ACHN (cell line): ENCODE results near the gene RPN2.

Experiments used
- DNase-seq: peaks from one replicate; pipeline ENCODE4 v3.0.0-alpha.2; 2015
- in situ Hi-C: cut with HindIII; loops from 2 replicates; pipeline ENCODE4 v1.10.0; 2017; ENCODE audit warnings: low sequenced_read_pairs, low pct_ligation_motif_present, low pct_unique_long_range_greater_than_20kb

The RPN2 gene

DNA sequence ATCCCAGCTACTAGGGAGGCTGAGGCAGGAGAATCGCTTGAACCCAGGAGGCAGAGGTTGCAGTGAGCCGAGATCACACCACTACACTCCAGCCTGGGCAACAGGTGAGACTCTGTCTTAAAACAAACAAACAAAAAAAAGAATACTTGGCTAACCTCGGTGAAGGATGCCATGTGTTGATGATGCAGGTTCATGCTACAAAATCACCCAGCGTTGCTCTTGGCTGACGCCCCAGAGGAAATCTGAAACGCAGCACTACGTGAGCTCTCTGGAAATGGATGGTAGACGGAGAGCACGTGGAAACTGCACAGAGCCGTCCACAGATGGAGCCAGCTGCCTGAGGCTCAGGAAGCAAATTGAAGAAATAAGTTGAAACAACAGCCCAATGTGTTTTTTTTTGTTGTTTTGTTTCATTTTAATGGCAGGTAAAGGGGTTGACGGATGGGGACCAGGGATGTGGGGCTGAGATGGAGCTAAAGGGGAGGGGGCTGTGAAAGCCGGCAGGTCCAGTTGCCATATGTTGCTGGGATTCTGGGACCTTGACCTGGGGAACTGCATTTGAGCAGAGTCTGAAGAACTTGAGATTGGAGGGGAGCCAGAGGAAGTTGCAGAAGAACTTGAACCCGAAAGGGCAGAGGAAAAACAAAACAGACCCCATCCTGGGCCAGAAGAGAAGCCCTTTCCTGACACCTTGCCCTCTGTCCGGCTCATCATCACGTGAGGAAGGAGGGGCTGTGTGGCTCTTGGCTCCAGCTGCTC is 97.5 kb downstream of the RPN2 start:
- no peak for DNase-seq
- in situ Hi-C loops: no loop called here

DNA sequence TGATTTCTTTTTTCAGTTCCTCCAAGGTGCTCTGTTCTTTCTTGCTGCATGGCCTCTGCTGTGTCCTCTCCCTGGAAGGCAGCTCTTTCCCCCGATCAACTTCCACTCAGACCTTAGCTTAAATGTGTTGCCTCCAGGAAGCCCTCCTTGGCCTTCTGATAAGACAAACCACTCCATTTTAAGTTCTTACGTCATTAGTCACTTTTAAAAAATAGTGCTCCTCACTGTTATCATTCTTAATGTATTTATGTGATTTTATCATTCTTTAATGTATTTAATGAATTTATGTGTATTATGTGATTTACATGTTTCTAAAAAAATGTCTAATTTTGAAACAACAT is 98.1 kb downstream of the RPN2 start:
- in situ Hi-C loops: no loop called here
- no peak for DNase-seq

DNA sequence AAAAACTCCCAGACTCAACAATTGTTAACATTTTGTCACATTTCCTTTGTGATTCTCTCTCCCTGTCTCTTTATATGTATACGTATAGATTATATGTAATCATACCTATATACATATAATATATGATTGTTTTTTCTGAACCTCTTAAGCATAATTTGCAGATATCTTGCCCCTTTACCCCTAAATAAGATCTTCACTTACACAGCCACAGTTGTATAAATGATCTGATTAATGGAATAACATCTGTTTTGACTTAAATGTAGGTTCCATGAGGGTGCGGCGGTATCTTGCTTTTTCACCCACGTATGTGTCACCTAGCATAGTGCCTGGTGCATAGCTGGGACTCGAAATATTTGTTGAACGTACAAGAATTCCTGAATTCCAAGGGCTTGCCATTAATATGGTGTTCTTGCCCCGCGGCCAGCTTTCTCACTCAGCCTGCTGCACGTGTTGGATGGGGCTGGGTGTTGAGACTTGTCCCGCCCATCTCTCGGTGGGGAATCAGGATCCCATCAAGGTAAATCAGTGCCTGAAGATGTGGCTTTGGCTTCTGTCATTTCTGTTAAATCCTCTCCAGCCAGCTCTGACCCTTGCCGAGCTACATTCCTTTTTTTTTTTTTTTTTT is 99.9 kb downstream of the RPN2 start:
- in situ Hi-C loops: no loop called here
- no peak for DNase-seq

DNA sequence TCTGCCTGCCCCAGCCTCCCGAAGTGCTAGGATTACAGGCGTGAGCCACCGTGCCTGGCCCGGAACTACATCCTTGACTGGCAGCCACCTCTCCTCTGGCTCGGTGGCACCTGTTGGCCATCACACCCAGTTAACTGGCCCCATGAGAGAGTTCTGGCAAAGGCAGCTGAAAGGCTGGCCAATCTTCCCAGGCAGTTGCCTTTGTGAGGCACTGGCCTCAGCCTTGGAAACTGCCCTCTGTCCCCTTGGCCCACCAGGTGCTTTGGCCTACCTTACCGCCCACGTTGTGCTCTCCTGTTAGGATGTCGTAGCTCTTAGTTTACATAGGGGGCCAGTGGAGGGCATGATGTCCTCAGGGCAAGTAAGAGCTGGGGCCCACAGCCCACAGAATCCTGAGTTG is 100.7 kb downstream of the RPN2 start:
- in situ Hi-C loops: no loop called here
- DNase-seq: no peak

DNA sequence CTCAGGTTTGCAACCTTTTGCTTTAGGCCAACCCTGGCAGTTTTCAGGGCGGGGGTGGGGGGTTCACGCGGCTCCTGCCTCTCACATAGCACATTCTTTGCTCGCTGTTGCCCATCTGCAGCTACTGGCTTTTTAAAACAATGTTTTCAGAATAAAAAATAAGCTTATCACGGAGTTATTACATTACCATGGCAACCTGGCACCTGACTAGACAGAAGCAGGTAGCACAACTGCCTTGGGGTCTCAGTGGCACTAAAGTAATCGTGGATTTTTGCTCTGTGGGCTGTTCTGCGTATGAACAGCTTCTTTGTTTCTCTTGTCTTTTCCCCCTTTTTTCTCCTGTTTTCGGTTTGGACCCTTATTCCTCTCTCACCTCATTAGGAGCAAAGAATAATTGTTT is 101.3 kb downstream of the RPN2 start:
- in situ Hi-C loops: no loop called here

DNA sequence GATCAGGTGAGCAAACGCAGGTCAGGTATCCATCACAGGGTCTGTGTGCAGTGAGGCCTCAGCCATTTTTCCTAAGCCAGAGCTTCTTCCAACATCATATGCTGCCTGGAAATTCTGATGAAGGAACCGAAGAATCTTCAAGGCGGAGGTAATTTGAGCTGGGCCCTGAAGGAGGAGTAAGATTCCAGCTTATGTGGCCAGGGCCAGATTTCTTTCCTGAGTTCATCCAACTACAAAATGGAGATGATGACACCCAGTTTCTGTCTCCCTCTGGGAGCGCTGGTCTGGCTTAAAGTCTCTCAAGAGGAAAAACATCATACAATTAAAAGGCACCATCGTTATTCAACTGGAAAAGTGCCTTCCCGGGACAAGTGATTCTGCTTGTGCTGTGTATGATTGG is 103.4 kb downstream of the RPN2 start:
- in situ Hi-C loops: no loop called here
- DNase-seq: peak; percentile 41

More for the DNA sequence above, 101.3 kb downstream of the RPN2 start:
- DNase-seq: no peak

DNA sequence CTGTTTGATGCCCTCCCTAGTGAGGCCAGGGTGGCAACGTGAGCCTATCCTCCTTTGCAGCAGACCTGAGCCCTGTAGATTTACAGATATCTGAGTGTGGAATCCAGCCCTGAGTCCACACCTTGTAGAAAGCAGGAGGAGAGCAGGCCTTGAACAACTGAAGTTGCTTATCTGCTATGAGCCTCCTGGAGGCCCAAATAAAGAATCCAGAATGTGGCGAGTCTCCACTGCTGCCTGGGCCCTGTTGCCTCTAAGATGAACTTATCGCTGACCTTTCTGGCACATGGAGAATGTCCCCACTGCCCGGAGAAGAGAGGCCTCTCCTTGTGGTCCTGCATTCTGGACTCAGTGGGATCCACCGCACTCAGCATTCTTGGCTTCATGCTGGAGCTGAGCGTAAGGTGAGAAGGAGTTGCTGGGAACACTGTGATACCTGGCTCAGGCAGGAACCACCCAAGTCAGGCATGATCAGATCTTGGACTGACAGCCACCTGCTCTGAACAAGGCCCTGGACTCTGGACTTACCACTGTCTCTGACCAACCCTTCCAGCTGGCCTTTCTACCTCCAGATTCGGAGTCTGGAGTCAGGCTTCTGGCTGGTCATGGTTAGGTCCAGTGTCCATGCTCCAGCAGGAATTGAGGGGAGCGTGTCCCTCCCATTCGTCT is 104.5 kb downstream of the RPN2 start:
- in situ Hi-C loops: no loop called here
- no peak for DNase-seq

DNA sequence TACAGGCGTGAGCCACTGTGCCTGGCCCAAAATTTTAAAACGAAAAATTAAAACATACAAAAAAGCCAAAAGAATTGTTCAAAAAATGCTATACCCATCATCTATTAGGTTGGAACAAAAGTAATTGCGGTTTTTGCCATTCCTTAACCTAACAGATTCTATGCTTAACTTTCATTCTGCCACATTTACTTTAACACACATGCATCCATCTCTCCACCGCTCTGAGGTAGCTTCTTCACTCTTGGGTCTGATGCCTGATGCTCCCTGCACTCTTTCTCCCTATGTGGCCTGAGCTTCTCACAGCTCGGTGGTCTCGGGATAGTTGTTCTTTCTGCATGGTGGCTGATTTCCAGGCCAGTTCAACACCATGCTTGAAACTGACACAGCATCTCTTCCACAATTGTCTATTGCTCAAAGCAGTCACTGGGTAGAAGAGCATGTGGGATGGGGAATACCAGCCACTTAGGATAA is 105.6 kb downstream of the RPN2 start:
- no peak for DNase-seq
- in situ Hi-C loops: no loop called here

DNA sequence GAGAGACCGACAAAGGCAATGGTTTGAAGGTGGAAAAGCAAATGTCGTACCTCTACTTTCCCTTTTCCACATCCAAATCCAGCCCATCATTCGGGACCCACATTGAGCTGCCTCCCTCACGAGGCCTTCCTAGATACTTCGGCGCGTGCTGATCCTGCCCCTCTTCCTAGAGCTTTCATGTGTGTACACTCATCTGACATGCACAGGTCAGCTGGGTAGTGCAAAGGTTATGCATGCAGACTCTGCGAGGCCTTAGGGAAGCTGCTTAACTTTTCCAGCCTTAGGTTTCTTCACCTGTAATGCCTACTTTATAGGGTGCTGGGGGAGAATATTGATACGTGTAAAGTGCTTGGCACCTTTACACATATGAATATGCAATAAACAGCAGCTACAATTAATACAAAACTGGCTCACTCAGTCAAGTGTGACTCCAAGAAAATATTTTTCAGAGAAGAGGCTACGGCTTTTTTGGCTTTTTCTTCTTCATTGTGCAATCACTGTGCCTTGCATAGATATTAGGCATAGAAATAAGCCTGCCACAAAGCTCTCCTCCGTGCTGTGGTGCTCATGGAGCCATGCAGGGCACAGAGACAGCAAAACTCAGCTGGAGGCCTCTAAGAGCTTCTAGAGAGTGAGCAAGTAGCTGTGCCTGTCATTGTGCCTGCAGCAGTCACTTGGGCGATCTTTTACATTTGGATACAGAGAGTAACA is 106.7 kb downstream of the RPN2 start:
- in situ Hi-C loops: no loop called here
- DNase-seq: no peak

DNA sequence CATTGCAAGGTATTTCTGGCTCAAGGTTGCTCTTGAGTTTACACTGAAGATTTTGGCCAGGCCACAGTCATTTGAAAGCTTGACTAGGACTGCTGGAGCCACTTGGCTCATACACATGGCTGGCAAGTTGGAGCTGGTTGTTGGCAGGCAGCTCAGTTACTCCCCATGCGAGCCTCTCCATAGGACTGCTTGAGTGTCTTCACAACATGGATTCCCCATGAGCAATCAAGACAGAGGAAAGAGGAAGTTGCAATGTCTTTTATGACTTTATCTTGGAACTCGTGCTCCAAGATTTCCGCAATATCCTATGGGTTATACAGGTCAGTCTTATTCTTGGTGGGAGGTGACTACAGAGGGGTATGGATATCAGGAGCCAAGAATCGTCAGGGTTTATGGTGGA is 109.0 kb downstream of the RPN2 start:
- in situ Hi-C loops: no loop called here
- no peak for DNase-seq

DNA sequence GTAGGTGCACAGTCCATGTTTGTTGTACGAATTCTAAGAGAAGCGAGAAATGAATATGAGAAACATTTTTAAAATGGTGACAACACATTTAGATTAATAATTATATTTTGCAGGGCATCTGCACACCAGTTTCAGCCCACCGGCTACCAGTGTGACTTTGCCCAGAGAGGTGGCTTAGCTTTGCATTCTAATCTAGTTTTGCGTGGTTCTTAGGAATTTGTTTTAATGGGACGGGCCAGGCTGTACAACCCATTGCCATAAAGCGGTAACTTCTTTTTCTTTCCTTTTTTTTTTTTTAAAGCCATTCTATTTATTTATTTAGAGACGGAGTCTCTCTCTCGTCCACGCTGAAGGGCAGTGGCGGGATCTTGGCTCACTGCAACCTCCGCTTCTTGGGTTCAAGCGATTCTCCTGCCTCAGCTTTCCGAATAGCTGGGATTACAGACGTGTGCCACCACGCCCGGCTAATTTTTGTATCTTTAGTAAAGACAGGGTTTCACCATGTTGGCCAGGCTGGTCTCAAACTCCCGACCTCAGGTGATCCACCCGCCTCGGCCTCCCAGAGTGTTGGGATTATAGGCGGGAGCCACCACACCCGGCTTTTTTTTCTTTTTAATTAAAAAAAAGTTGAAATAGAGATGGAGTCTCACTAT is 111.2 kb downstream of the RPN2 start:
- in situ Hi-C loops: no loop called here
- DNase-seq: no peak
